ENCODE data around the gene STK11. TPM values are rescaled to one million over a fixed set of nuclear protein-coding genes. Genes with fewer than 3 reads are reported as not detected.

STK11 gene
- total RNA-seq, 2 donors from 2014 or later = 49.0 to 68.6 TPM

DNA sequence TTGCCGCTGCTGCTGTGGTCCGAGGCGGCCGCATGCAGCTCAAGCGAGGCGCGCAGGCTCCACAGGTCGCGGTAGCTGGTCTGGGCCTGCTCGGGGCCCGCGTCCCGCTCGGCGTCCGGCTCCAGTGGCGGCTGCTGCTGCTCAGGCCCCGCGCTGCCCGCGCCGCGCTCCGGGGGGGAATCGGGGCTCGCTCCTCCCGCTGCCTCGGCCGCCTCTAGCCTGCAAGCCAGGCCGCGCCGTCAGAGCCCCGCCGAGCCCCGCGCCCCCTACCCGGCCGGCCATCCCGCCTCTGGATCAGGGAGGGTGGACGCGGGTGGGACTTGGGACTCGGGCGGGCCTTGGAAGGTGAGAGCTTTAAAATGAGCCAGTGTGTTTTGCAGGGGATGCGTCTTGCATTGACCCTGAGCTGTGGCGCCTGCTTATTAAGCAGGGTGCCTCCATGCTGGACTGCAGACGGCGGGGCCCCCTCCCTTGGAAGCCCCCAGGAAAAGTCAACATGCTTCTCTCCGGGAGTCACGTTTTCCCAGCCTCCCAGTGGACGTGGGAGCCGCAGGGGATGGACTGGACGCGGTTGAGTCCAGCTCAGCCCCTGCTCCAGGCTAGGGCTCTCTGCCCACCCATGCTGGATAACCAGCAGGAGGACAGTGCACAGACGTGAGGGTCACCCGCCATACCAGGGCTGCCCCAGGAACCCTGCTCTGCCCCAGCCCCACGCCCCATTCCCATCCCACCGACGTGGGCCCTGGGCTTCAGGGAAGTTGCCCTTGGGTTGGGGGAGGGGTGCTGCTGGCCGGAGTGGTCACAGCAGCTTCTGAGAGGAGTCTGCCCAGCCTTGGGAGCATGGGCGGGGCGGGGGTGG, 24.6 kb downstream of the STK11 start:
- WGBS, 2 donors = 88 to 94% methylated on average over 21 to 35 of the region's 61 CpGs
- intact Hi-C loops (cut with DNase I) = no loop called here
- Histone ChIP-seq H3K36me3 (replicated peaks in 1 of 2; ENCODE audit: insufficient read depth in 1 of 2, low read depth in 2 of 2) (peaks cover 5% of the 10 kb centered on the region in 2 donors), H3K4me1 (peaks cover 27% of the 10 kb centered on the region), H3K4me3 (no peak overlapping the region), H3K27ac (no peak overlapping the region), H3K9me3 (no peaks in the 10 kb centered on the region), H3K27me3 (no peaks in the 10 kb centered on the region)
- DNase-seq (no peak), ATAC-seq (no peak)
- TF ChIP-seq, protein P1, sequence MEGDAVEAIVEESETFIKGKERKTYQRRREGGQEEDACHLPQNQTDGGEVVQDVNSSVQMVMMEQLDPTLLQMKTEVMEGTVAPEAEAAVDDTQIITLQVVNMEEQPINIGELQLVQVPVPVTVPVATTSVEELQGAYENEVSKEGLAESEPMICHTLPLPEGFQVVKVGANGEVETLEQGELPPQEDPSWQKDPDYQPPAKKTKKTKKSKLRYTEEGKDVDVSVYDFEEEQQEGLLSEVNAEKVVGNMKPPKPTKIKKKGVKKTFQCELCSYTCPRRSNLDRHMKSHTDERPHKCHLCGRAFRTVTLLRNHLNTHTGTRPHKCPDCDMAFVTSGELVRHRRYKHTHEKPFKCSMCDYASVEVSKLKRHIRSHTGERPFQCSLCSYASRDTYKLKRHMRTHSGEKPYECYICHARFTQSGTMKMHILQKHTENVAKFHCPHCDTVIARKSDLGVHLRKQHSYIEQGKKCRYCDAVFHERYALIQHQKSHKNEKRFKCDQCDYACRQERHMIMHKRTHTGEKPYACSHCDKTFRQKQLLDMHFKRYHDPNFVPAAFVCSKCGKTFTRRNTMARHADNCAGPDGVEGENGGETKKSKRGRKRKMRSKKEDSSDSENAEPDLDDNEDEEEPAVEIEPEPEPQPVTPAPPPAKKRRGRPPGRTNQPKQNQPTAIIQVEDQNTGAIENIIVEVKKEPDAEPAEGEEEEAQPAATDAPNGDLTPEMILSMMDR (IDR thresholded peaks at IDR 0.05) = no peak
- TF ChIP-seq POLR2A (IDR thresholded peaks at IDR 0.05) = no peak

DNA sequence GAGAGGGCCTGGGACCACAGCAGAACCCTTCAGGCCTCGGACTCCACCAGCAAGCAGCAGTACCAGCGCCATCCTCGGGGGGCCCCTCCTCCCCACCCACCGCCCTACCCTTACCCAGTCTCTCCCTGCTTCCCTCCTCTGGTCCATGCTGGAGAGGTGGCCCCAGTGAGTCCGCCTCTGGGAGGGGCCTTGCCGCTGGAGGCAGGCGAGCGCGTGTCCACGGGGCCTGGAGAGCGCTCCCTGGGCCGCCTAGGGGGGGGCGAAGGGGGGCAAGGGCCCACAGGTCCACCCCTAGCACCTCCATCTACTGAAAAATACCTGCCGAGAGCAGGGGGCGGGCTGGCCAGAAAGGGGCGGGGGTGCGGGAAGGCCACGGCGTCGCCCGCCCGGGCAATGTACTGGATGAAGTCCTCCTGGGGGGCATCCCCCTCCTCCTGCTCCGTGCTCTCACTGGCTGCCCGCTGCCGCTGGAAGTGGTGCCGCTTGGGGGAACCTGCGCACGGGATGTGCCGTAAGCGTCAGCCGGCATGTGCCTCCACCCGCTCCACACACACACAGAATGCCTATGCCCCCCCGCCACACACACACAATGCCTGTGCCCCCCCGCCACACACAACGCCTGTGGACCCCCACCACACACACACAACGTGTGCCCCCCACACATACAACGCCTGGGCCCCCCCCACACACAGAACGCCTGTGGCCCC, 25.4 kb downstream of the STK11 start:
- 81 to 88% methylated on average over 16 to 34 of the region's 38 CpGs for WGBS, 2 donors
- Histone ChIP-seq H3K27me3 (no peaks in the 10 kb centered on the region), H3K4me3 (no peak overlapping the region), H3K27ac (no peak overlapping the region), H3K4me1 (peaks cover 27% of the 10 kb centered on the region), H3K9me3 (no peaks in the 10 kb centered on the region), H3K36me3 (replicated peaks in 1 of 2; ENCODE audit: insufficient read depth in 1 of 2, low read depth in 2 of 2) (peaks cover 5% of the 10 kb centered on the region in 2 donors)
- TF ChIP-seq, protein P1 (IDR thresholded peaks at IDR 0.05) = no peak
- TF ChIP-seq POLR2A (IDR thresholded peaks at IDR 0.05) = no peak
- ATAC-seq (no peak), DNase-seq (no peak)
- intact Hi-C loops (cut with DNase I) = no loop called here

DNA sequence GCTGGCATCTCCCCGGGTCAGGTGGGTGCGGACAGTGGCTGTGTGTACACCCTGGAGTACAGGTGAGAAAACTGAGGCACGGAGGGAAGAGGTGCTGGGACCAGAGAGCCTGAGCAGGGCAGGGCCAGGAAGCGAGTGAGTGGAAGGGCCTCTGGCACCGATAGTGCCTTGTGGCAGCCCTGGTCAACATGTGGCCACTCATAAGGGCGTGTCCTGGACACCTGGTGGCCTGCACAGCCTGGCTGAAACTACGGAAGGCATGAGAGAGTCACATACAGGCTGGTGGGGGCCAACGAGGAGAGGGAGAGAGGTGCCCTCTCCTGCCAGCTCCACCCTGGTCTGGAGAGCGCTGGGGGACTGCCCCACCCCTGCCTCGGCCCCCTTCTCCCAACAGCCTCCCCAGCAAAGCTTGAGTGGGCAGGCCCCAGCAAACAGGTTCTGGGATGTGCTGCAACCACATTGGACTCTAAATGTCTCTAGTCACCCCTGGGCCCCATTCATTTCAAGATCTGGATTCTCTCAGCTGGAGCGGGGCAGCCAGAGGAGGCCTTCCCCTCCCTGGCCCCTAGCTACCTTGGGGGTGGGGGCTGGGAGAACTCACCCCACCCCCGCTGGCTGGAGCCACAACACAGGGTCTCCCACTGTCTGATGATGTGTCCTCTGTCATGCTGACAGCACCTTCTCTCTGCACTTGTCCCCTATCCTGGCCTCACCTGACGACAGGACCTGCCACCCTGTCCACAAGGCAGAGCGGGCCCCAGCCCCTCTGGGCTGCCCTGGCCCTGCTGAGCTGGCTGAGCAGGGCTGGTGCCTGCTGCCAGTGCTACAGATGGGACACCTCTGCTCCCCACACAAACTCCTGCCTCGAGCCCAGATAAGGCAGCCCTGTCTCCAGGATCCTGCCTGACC, 26.4 kb downstream of the STK11 start:
- TF ChIP-seq, protein P1 (IDR thresholded peaks at IDR 0.05) = peak in 1 of 7 experiments; percentile 2
- TF ChIP-seq POLR2A (IDR thresholded peaks at IDR 0.05) = no peak
- H3K27me3 ChIP-seq = no peaks in the 10 kb centered on the region
- 68 to 69% methylated on average over 7 to 15 of the region's 15 CpGs for WGBS, 2 donors
- intact Hi-C loops (cut with DNase I) = no loop called here
- peak overlapping the region; percentile 2 to 65 (median 36) for H3K27ac ChIP-seq
- no peaks in the 10 kb centered on the region for H3K9me3 ChIP-seq
- DNase-seq (peak in 2 of 4 donors; percentile 41 to 70), ATAC-seq (peak; percentile 30)
- H3K36me3 ChIP-seq (replicated peaks in 1 of 2; ENCODE audit: insufficient read depth in 1 of 2, low read depth in 2 of 2) = peaks cover 0 to 3% of the 10 kb centered on the region in 2 donors
- peaks cover 29% of the 10 kb centered on the region for H3K4me1 ChIP-seq
- no peak overlapping the region for H3K4me3 ChIP-seq

- WGBS, 2 donors = 4 to 17% methylated on average over 7 to 15 of the region's 15 CpGs
- H3K27ac ChIP-seq = peak overlapping the region; percentile 2 to 65 (median 36)
- no peaks in the 10 kb centered on the region for H3K9me3 ChIP-seq
- intact Hi-C loops (cut with DNase I) = no loop called here
- DNase-seq = peak; percentile 62 to 72 (median 66)
- peaks cover 35% of the 10 kb centered on the region for H3K4me1 ChIP-seq
- ATAC-seq = peak; percentile 43
- H3K4me3 ChIP-seq = no peak overlapping the region
- no peaks in the 10 kb centered on the region for H3K27me3 ChIP-seq
- no peaks in the 10 kb centered on the region for H3K36me3 ChIP-seq (replicated peaks in 1 of 2; ENCODE audit: insufficient read depth in 1 of 2, low read depth in 2 of 2)
- TF ChIP-seq, protein P1 (IDR thresholded peaks at IDR 0.05) = no peak
- TF ChIP-seq POLR2A (IDR thresholded peaks at IDR 0.05) = no peak
Observed at GRCh38 chr19:1232652-1233072, 27.1 kb downstream of the STK11 start.

All from body of pancreas (tissue), 4 donors.